Measurements from ENCODE around the gene EGLN1. TPM values are rescaled to one million over a fixed set of nuclear protein-coding genes. Genes with fewer than 3 reads are reported as not detected.
"Not testable (repeated sequence)": the region's sequence is repeated elsewhere in the genome, so short reads cannot be mapped to it uniquely, and the experiment has no call there.

EGLN1 gene
- total RNA-seq, 1 experiment from 2014 or later, result 66.6 TPM

DNA sequence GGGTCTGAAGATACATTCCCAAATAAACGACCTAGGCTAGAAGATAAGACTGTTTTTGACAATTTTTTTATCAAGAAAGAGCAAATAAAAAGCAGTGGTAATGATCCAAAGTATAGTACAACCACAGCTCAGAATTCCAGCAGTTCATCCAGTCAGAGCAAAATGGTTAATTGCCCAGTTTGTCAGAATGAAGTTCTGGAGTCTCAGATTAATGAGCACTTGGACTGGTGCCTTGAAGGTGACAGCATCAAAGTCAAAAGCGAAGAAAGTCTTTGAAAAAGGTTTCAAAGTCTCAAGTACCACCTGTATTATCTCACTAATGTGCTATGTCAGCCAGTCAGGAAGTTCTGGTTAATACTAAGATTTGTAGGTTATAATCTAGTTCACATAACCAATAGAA is 69.0 kb downstream of the EGLN1 start:
- DNase-seq (ENCODE audit: low read depth, low spot score), result no peak
- in situ Hi-C loops (cut with HindIII; ENCODE audit: low pct_unique_long_range_greater_than_20kb, low sequenced_read_pairs), result loop anchor here (25.0 kb wide), 1 partner anchor 259 kb away; no protein-coding TSS in a partner anchor

DNA sequence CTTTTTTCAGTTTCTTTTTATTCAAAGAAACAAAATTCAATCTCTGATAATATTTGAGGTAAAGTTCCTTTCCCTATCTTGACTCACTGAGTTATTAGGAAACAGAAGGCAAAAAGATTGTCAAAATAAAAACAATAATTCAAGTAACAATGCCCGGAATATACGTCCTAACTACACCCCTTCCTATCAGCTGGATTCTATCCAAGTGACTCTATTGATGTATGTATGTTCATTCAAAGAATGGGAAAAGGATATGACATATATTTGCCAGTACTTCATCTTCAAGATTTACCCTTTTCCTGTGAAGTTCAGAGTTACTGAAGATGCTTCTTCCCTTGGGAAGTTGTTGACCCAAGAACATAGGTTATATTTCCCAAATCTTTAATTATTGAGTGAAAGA is 70.3 kb downstream of the EGLN1 start:
- no peak for DNase-seq (ENCODE audit: low read depth, low spot score)
- in situ Hi-C loops (cut with HindIII; ENCODE audit: low pct_unique_long_range_greater_than_20kb, low sequenced_read_pairs), result loop anchor here (25.0 kb wide), 1 partner anchor 260 kb away; no protein-coding TSS in a partner anchor

DNA sequence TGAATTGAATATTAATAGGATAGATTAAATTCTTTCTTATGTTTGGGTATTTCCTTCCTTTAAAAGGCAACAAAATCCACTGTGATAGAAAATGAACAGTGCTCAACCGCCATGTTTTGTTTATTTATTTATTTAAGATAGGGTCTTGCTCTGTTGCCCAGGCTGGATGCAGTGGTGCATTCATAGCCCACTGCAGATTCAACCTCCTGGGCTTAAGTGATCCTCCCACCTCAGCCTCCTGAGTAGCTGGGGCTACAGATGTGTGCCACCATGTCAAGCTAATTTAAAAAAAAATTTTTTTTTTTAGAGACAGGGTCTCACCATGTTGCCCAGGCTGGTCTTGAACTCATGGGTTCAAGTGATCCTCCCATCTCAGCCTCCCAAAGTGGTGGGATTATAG is 73.2 kb downstream of the EGLN1 start:
- DNase-seq (ENCODE audit: low read depth, low spot score); in situ Hi-C loops (cut with HindIII; ENCODE audit: low pct_unique_long_range_greater_than_20kb, low sequenced_read_pairs): not testable (repeated sequence)

DNA sequence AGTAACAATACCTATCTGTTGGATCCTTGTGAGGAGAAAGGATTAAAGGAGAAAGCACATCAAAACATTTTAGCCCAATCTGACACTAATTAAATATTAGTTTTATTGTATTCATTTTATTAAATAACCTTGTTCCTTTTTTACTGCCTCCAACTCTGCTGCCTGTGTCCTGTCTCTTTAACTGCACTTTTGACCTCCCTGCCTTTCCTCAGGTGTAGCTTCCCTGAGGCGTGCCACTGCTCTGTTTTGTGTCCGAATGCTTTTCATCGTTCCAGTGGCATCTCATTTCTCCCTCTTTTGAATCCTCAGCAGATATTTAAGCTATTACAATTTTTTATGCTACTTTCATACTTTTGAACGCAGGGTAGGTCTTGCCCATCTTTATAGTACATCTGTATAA is 73.6 kb downstream of the EGLN1 start:
- no peak for DNase-seq (ENCODE audit: low read depth, low spot score)

DNA sequence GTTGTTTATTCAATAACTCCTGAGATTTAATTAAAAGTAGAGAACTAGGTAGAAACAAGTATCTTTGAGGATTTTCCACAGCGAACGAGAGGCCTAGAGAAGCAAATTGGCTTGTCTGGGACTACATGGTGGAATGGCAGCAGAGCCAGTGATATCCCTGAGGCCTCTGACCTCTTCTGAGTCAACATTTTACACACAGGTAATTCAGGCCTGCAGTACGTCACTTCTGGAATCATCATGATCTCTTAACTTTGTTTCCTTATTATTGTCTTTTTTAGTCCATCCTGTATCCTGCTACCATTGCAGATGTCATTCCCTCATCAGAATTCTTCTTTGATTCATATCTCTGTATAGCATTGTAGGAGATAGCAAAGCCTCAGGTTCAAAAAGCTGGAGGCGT is 74.1 kb downstream of the EGLN1 start:
- in situ Hi-C loops (cut with HindIII; ENCODE audit: low pct_unique_long_range_greater_than_20kb, low sequenced_read_pairs), result no loop called here
- no peak for DNase-seq (ENCODE audit: low read depth, low spot score)

More for the DNA sequence above, 73.6 kb downstream of the EGLN1 start:
- in situ Hi-C loops (cut with HindIII; ENCODE audit: low pct_unique_long_range_greater_than_20kb, low sequenced_read_pairs), result no loop called here

DNA sequence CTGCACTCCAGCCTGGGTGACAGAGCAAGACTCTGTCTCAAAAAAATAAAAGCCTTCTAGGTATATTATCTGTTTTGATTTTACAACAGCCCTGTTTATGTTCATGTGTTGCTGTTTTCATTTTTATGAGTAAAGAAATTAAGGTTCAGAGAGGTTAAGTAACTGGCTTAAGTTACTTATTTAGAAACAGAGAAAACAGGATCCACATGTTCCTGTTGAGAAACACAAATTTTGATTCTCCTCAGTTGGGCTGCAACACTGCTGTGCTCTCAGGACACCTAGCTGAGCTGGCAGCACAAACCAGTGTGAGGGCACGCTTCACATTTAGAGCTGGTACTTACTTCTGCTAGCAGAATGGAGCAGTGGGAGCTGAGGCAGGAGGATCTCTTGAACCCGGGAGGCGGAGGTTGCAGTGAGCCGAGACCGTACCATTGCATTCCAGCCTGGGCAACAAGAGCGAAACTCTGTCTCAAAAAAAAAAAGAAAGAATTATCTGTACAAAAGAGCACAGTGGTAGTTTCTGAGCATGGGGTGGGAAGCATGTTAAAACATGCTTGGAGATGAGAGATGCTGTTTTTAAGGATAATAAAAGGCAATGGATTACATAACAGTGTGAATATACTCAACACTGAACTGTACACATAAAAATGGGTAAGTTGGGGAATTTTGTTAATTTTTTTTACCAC is 81.6 kb downstream of the EGLN1 start:
- in situ Hi-C loops (cut with HindIII; ENCODE audit: low pct_unique_long_range_greater_than_20kb, low sequenced_read_pairs), result no loop called here

DNA sequence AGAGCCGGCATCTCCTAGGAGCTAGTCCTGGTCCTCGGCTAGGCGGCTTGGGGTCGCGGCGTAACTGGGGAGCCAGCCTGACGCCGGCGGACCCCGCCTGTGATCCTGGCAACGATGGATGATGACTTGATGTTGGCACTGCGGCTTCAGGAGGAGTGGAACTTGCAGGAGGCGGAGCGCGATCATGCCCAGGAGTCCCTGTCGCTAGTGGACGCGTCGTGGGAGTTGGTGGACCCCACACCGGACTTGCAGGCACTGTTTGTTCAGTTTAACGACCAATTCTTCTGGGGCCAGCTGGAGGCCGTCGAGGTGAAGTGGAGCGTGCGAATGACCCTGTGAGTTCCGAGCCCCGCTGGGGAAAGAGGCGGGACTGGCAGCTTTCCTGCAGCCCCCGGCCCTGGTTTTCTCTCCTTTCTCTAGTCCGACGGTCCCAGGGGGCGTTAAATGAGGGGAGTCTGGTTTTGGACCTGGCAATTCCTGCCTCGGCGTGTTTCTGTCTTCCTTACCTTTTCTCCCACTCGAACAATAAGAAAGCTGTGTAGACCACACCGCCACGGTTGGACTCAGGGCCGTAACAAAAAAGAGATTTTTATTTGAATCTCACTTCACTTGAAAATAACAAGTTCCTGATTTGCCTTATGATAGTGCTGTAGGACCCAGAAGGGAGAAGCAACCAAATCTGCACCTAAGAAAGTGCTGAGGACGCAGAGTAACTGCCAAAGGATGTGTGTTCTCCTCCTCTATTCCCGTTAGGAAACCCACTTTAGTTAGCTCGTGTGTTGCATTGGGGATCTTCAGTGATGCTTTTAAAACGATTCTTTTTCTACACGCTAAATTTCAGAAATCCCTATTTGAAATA is 83.6 kb downstream of the EGLN1 start, which contains the start of gene SPRTN:
Gene SPRTN (plus strand): TSS at position 24 of the 859 bp plus-strand sequence. CDS start 91 bp downstream, at position 115.
- DNase-seq (ENCODE audit: low read depth, low spot score), result no peak
- in situ Hi-C loops (cut with HindIII; ENCODE audit: low pct_unique_long_range_greater_than_20kb, low sequenced_read_pairs), result no loop called here

More for the DNA sequence above, 81.6 kb downstream of the EGLN1 start:
- DNase-seq (ENCODE audit: low read depth, low spot score), result no peak

DNA sequence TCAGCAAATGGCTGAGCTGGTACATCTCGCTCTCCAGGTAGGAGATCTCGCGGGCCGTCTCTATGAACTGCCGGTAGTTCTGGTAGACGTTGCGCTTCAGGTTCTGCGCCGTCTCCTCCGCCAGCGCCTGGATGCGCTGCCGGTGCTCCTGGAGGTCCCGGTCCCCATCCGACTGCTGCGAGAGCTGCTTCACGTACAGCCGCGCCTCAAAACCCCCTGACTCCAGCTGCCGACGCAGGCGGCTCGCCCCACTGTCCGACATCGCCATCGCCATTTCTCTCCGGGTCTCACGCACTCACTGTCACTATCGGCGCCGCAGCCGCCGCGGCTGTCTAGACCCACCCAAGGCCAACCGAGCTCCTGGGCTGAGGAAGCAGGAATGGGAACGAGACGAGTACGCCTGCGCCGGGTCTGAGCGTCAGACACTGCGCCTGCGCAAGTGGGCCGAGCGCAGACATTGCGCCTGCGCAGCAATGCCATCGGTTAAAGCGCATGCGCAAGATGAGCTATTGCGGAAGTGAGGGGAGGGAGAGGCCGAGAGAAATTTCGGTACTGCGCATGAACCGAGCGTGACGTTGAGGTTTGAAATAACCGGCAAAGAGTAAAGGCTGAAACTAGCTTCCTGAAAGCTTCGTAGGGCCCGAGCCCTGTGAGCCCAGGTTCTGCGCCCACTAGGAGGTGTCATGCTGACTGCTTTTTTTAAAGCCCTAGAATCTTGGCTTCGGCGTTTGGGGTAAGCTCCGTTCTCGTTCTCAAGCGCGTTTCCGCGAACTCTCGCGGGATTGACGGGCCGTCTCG is 84.4 kb downstream of the EGLN1 start, which contains the start of gene EXOC8:
Gene EXOC8 (minus strand): TSS at position 381 of the 798 bp plus-strand sequence. CDS start 107 bp downstream, at position 274.
- DNase-seq (ENCODE audit: low read depth, low spot score), result peak; percentile 97
- in situ Hi-C loops (cut with HindIII; ENCODE audit: low pct_unique_long_range_greater_than_20kb, low sequenced_read_pairs), result no loop called here

DNA sequence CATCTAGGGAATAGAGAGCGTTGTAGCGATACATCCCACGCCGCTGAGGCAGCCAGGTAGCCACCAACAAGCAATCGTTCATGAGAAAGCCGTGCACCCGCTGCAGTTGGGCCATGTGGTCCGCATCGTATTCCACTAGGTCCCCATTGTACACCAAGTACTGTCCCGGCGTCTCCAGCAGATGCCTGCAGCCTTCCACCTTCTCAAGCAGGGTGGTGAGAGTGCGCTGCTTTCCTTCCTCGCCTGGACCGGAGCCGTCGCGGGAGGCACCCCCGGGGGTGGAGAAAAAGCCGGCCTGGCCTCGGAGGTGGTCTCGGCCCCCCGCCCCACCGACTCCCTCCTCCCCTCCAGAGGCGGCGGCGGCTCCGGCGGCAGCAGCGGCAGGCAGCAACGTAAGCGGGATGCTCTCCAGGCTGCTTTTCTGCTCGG is 85.0 kb downstream of the EGLN1 start:
- in situ Hi-C loops (cut with HindIII; ENCODE audit: low pct_unique_long_range_greater_than_20kb, low sequenced_read_pairs), result no loop called here
- no peak for DNase-seq (ENCODE audit: low read depth, low spot score)

DNA sequence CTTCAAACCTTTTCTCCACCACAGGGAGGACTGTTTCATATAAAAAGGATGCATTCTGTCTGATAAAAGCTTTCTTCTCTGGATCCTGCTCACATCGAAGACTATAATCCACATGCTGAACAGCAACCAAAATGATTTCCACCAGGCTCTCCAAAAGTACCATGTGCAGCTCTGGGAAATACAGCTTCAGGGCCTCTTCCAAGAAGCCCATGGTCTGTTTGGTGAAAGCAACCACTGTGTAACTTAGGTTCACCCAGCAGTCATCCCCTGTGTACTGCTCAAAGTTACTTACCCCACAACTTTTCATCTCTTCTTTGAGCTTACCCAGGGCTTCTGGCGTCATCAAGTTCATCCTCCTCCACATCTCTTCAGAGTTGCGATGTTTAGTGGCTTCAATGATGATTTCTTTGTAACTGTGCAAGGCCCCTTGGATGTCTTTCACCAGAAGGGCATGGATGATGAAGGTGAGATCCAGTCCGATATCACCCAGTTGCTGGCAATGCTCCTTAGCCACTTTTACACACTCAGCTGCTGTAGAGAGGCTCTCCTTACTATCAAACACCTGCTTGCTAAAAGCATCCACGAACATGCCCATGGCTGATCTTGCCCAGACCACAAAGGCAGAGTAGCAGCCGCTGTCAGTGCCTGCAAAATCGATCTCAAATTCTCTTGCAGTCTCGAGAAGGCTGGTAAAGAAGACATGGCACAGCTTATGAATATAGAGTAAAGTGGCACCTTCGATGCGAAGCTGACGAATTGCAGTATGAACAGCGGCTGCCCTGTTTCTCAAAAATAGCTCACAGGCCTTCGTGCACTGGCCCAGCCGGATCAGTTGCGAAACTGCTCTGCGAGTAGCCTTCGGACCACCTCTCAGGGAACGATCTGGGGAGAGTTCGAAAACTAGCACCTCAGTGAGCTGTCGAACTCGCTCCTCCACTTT is 86.2 kb downstream of the EGLN1 start:
- no peak for DNase-seq (ENCODE audit: low read depth, low spot score)
- in situ Hi-C loops (cut with HindIII; ENCODE audit: low pct_unique_long_range_greater_than_20kb, low sequenced_read_pairs), result no loop called here

DNA sequence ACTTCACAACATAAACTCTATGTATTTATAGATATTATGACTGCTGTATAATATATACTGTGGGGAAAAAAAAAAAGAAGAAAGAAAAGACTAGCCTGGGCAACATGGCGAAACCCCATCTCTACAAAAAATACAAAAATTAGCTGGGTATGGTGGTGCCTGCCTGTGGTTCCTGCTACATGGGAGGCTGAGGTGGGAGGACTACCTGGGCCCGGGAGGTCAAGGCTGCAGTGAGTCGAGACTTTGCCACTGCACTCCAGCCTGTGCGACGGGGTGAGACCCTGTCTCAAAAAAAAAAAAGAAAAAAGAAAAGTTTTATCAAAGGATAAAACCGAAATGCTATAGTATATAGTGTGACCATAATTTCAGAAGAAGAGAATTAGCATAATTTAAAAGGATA is 87.1 kb downstream of the EGLN1 start:
- no peak for DNase-seq (ENCODE audit: low read depth, low spot score)
- in situ Hi-C loops (cut with HindIII; ENCODE audit: low pct_unique_long_range_greater_than_20kb, low sequenced_read_pairs), result no loop called here

DNA sequence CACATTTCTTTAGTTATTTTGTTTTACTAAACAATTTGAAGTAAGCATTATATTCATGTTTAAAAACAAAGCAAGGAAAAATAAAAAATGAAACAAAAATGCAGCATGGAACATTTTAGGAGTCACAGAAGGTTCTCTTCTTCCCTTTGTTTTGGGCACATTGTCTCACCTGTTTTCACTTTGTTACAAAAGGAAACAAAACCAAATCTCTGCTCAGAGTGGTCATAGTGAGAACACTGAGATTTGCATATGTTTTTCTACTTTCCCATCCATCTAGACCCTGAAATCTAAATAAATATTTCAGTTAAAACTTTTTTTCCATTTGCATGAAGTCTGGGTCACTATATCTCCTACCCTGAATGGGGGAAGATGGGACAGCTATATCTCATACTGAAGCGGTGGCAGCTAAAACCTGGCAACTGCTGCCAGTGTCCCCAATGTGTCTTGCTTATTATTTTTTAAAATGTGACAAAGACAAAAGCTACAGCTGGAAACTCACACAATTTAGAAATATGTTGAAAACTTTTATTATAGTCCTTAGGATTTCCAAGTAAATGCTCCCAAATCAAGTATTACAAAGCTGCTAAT is 87.9 kb downstream of the EGLN1 start:
- in situ Hi-C loops (cut with HindIII; ENCODE audit: low pct_unique_long_range_greater_than_20kb, low sequenced_read_pairs), result no loop called here
- DNase-seq (ENCODE audit: low read depth, low spot score), result no peak

DNA sequence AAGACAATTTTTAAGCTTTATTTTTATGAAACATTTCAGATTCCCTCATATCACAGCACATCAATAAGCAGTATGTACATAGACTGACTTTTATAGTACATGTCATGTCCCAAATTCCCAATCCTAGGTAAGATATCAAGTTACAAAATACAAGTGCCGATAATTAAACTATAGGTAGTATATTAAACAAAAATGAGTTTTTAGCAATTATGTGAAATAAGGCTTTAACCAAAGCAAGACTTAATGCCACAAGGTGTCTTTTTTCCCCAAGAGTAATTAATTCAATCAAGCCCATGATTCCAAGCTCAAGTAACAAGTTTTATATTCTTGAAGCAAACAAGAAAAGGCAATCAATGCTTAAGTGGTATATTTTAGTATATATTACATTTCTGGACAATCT is 89.3 kb downstream of the EGLN1 start:
- in situ Hi-C loops (cut with HindIII; ENCODE audit: low pct_unique_long_range_greater_than_20kb, low sequenced_read_pairs), result no loop called here
- no peak for DNase-seq (ENCODE audit: low read depth, low spot score)

DNA sequence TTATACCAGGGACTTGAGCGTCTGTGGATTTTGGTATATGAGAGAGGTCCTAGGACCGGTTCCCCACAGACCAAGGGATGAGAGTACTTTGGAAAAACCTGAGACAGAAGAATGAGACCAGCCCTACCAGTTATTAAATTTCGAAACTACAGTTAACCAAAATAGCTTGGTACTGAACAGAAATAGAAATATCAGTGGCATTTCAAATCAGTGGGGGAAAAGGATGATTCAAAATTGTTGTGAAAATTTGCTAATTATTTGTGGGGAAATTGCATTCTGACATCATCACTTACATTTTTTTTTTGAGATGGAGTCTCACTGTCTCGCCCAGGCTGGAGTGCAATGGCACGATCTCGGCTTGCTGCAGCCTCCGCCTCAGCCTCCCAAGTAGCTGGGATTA is 92.6 kb downstream of the EGLN1 start:
- in situ Hi-C loops (cut with HindIII; ENCODE audit: low pct_unique_long_range_greater_than_20kb, low sequenced_read_pairs), result no loop called here
- DNase-seq (ENCODE audit: low read depth, low spot score), result no peak

DNA sequence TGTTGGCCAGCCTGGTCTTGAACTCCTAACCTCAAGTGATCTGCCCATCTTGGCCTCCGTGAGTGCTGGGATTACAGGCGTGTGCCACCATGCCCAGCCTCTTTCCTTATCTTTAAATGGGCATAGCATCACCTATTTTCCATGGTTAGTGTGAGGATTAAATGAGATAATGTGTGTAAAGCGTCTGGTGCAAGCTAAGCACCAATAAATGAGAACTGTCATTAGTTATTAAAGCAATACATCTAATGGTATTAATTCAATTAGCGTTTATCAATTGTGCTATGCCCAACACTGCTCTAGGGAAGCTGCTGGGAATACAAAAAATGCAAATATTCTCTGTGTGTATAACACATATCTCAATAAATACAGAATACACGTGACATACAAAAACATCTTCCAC is 94.5 kb downstream of the EGLN1 start:
- in situ Hi-C loops (cut with HindIII; ENCODE audit: low pct_unique_long_range_greater_than_20kb, low sequenced_read_pairs), result no loop called here
- no peak for DNase-seq (ENCODE audit: low read depth, low spot score)

DNA sequence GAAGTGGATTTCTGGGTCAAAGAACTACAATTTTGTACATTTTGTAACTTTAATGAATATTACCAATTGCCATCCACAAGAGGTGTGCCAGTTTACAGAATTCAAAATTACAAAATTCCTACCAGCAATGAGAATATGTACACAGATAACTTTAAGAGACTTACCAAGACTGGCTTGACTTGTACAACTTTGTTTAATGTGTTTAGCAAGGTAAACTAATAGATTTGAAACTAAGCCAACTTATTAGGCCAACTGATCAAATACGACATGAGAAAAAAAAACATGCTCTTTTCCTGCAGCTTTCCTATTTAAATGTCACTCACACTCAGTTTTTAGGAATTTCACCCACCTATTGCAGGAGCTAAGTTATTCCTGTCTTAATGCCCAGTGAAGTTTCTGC is 95.8 kb downstream of the EGLN1 start:
- in situ Hi-C loops (cut with HindIII; ENCODE audit: low pct_unique_long_range_greater_than_20kb, low sequenced_read_pairs), result no loop called here
- no peak for DNase-seq (ENCODE audit: low read depth, low spot score)

Measured in SK-MEL-5 (cell line).